ENCODE results near the gene APOBEC3G.

- TF ChIP-seq POLR2AphosphoS5 (IDR thresholded peaks at IDR 0.05; ENCODE audit: low read depth) (no peak), CTCF (IDR thresholded peaks at IDR 0.05; ENCODE audit: insufficient read depth, low read length) (no peak)
These were observed 1.3 kb downstream of the APOBEC3G start for GRCh38 chr22:39078329-39078728.

Measured in HL-60 (cell line).